Uterus (tissue), 2 donors: Measurements from ENCODE around the gene STXBP1.

Experiments
- CTCF ChIP-seq, 4 experiments: fragments of 200-600 bp in 2 of 4; fragments of 450-650 bp in 2 of 4; sonication (generic) in 2 of 4; IDR thresholded peaks; one replicate each; pipeline ENCODE4 v1.5.1; 2016 to 2019; ENCODE audit warnings: antibody characterized with exemption in 4 of 4, mild to moderate bottlenecking in 2 of 4, moderate library complexity in 1 of 4
- POLR2A ChIP-seq, 2 donors: fragments of 450-650 bp; IDR thresholded peaks; one replicate each; pipeline ENCODE4 v1.6.1; 2016; ENCODE audit warnings: antibody characterized with exemption in 2 of 2, mild to moderate bottlenecking in 1 of 2, moderate library complexity in 1 of 2

- TF ChIP-seq POLR2A (IDR thresholded peaks at IDR 0.05), result no peak
- no peak for TF ChIP-seq CTCF (IDR thresholded peaks at IDR 0.05)
These were observed 55.2 kb downstream of the STXBP1 start for GRCh38 chr9:127667127-127667844.
